HG02870 (cell line): ENCODE data around the gene KBTBD4.
"Not testable (repeated sequence)": the region's sequence is repeated elsewhere in the genome, so short reads cannot be mapped to it uniquely, and the experiment has no call there.

Experiments used
- ATAC-seq: cut with Tn5 transposase; IDR thresholded peaks from one replicate; pipeline ENCODE4 v1.9.1; 2021; ENCODE audit warnings: mild to moderate bottlenecking, moderate library complexity; ENCODE audit not compliant: unreplicated experiment

Gene KBTBD4

GRCh38 chr11:47562393-47562792 is 16.4 kb downstream of the KBTBD4 start:
- ATAC-seq = not testable (repeated sequence)

GRCh38 chr11:47560426-47560825 is 18.3 kb downstream of the KBTBD4 start:
- ATAC-seq = no peak

GRCh38 chr11:47558695-47559094 is 20.1 kb downstream of the KBTBD4 start:
- ATAC-seq = no peak

GRCh38 chr11:47557004-47557403 is 21.8 kb downstream of the KBTBD4 start:
- ATAC-seq = not testable (repeated sequence)

- peak; percentile 12 for ATAC-seq
These were observed 25.4 kb downstream of the KBTBD4 start for GRCh38 chr11:47553406-47553743.

- peak; percentile 86 for ATAC-seq
These were observed 26.0 kb downstream of the KBTBD4 start, which contains the start of gene CELF1 for GRCh38 chr11:47552566-47553405. CELF1 (minus strand) TSS chr11:47553132; CDS start chr11:47499523, 53,609 bp downstream.

- ATAC-seq = no peak
These were observed 26.7 kb downstream of the KBTBD4 start for GRCh38 chr11:47552056-47552565.

GRCh38 chr11:47551086-47551485 is 27.7 kb downstream of the KBTBD4 start:
- ATAC-seq = no peak

GRCh38 chr11:47550288-47551047 is 28.3 kb downstream of the KBTBD4 start:
- no peak for ATAC-seq

GRCh38 chr11:47546274-47546673 is 32.5 kb downstream of the KBTBD4 start:
- ATAC-seq = not testable (repeated sequence)

GRCh38 chr11:47545298-47545697 is 33.5 kb downstream of the KBTBD4 start:
- no peak for ATAC-seq

GRCh38 chr11:47541070-47541469 is 37.7 kb downstream of the KBTBD4 start:
- no peak for ATAC-seq

- no peak for ATAC-seq
These were observed 39.1 kb downstream of the KBTBD4 start for GRCh38 chr11:47539681-47540039.

GRCh38 chr11:47538741-47539565 is 39.8 kb downstream of the KBTBD4 start:
- no peak for ATAC-seq

- no peak for ATAC-seq
These were observed 41.9 kb downstream of the KBTBD4 start for GRCh38 chr11:47536915-47537314.

- no peak for ATAC-seq
These were observed 44.0 kb downstream of the KBTBD4 start for GRCh38 chr11:47534704-47535251.

GRCh38 chr11:47533690-47534151 is 45.0 kb downstream of the KBTBD4 start:
- ATAC-seq = no peak

GRCh38 chr11:47532597-47533213 is 46.1 kb downstream of the KBTBD4 start:
- ATAC-seq = no peak

- ATAC-seq = no peak
These were observed 47.1 kb downstream of the KBTBD4 start for GRCh38 chr11:47531666-47532065.

- not testable (repeated sequence) for ATAC-seq
These were observed 48.0 kb downstream of the KBTBD4 start for GRCh38 chr11:47530721-47531120.
